CD4-positive, alpha-beta T cell treated with Interleukin-4 for 1 hour (primary cell): ENCODE results near the gene TESK2.
"Not testable (repeated sequence)": the region's sequence is repeated elsewhere in the genome, so short reads cannot be mapped to it uniquely, and the experiment has no call there.

Source experiments
- DNase-seq, 2 donors: peaks; one replicate each; pipeline ENCODE4 v3.0.0-alpha.2; 2020 to 2022

TESK2 gene

GRCh38 chr1:45364294-45364693, 126.7 kb downstream of the TESK2 start:
- no peak for DNase-seq

- not testable (repeated sequence) for DNase-seq
Observed at GRCh38 chr1:45360981-45361380, 130.0 kb downstream of the TESK2 start.

DNA sequence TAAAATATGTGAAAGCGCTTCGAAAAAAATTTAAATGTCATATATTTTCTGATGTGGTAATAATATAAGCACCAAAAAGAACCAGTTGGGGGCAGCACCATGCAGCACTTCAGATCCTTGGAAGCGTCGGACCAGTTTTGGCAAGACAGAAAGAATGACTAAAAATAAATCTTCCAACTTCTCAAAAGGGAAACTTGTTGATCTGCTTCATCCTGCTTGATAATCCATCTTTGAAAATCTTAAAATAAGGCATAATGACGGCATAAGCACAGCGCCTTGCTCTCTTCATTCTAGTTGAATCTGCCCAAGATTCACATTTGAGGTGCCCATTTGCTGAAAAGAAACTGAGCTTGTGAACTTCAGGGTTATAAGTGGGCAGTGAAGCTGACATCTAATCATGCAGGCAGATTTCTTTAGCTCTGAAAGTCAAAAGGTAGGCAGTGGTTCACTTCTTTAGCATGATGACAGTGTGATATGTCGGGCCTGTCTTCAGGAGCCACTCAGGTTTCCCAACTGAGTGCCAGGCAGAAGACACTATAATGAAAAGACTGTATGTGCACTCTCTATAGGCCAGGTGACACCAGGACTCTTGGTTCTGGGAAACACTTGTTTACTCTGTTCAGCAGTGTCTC, 131.0 kb downstream of the TESK2 start:
- peak; percentile 60 to 62 for DNase-seq

- no peak for DNase-seq
Observed at GRCh38 chr1:45356186-45356585, 134.8 kb downstream of the TESK2 start.

DNA sequence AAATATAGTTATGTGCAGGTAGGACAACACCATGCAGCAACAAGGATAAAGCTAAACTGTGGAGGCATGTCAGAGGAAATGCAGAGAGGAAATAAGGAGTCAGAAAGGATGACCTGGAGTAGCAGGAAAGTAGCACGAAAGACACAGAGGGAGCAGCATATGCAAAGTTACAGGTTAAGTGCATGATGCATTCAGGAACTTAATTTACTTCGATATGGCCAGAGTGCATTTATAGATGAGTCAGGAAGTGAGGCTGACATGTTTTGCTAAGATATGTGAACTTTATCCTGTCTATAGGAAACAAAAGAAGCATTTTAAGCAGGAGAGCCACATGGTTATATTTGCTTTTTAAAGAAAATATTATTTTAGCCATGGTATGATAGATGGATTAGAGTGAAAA, 135.3 kb downstream of the TESK2 start:
- DNase-seq, result no peak

GRCh38 chr1:45354838-45355237, 136.1 kb downstream of the TESK2 start:
- DNase-seq, result no peak

DNA sequence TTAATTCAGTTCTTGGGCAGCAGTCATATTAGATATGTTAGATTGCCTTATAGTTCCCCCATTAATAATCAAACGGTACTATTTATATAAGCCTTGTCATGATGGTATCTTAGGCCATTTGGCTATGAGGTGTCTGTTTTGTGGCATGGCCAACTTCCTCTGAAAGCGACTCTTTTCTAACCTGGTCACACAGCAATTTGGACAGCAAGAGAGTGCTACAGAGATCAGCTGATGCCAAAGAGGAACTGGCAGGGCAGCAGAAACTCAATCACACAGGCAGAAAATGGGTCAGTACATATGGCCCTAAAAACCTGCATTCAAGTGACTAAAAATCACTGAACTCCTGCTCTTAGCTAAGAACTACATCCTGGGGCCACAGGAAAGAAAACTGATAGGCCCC, 137.3 kb downstream of the TESK2 start:
- DNase-seq, result no peak

GRCh38 chr1:45351508-45351907, 139.5 kb downstream of the TESK2 start:
- no peak for DNase-seq

GRCh38 chr1:45348966-45349677, 141.8 kb downstream of the TESK2 start:
- no peak for DNase-seq

DNA sequence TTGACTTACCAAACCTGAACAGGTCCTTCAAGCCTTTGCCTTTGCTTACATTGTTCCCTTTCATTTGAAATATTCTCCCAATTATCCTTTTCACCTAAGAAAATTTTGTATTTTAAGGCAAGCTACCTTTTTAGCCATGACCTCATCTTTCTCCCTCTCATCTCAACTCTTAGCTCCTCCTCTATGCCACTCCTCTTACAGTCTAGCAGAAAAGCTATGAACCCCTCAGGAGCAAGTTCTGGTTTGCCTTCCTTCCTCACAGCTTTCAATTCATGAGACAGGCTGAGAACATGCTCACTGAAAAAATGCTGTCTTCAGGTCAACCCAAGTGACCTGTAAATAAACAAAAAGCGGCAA, 142.4 kb downstream of the TESK2 start:
- no peak for DNase-seq

- DNase-seq, result no peak
Observed at GRCh38 chr1:45348020-45348419, 142.9 kb downstream of the TESK2 start.

DNA sequence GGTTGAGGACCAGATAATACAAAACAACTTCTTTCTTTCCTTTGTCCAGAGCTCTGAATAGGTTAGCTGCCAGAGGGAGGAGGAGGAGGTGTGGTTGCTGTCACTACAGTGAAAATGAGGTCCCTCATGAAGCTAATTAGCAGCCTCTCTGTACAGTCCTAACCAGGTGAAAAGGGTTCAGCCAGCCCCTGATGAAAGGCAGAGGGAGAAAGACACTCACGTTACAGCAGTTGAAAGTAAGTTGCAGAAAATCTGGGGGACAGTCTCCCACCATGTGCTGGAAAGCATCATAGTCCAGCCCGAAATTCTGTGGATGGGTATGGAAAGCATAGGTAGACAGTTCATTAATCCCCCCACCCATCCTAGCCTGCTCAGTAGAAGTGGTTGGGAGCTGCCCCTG, 144.5 kb downstream of the TESK2 start:
- DNase-seq, result no peak

DNA sequence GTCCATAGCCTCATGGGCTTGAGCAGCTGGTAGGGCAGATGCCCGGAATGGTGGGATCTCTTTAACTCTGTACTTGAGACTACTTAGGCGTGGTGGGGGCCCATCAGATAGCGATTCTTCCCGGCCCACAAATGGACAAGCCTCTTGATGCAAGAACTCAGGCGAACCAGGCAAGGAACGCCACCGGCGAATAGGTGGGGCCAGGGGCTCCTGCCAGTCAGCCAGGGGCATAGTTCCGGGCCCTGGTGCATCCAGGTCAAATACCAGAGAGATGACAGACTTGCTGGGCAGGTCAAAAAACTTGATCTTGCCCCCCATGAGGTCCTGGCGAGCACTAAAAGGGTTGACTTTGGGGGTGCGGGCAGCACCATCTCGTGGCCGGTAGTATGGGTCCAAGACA, 145.9 kb downstream of the TESK2 start:
- no peak for DNase-seq

DNA sequence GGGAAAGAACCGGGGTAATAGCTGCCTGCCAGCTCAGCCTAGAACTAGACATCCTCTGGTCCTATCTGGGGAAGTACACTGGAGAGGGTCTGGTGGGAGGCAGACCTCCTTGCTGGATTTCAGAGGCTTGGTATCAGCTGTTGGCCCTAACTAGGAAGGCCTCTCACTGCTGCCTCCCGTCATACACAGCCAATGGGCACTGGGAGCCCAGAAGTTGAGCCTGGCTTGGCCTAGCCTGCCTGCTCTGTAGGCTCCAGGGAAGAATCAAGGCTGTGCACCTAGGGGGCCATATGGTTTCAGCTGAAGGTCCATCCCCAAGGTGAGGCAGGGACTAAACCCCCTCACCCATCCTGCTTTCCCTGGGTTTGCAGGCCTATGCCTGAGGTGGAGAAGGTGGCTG, 146.5 kb downstream of the TESK2 start:
- DNase-seq, result no peak

- DNase-seq, result peak in 1 of 2 donors; percentile 21
Observed at GRCh38 chr1:45340816-45341466, 150.0 kb downstream of the TESK2 start.

- peak; percentile 91 to 92 for DNase-seq
Observed at GRCh38 chr1:45339789-45340558, 151.0 kb downstream of the TESK2 start, which contains the start of the genes MUTYH and TOE1. Gene MUTYH, minus strand, starts transcription at chr1:45340440. Its CDS starts 5,935 bp downstream, at chr1:45334505. Gene TOE1, plus strand, starts transcription at chr1:45340170. Its CDS starts 83 bp downstream, at chr1:45340253.

GRCh38 chr1:45337630-45338325, 153.2 kb downstream of the TESK2 start:
- no peak for DNase-seq

- DNase-seq, result no peak
Observed at GRCh38 chr1:45335855-45336324, 155.1 kb downstream of the TESK2 start.

- no peak for DNase-seq
Observed at GRCh38 chr1:45334308-45335245, 156.4 kb downstream of the TESK2 start.

DNA sequence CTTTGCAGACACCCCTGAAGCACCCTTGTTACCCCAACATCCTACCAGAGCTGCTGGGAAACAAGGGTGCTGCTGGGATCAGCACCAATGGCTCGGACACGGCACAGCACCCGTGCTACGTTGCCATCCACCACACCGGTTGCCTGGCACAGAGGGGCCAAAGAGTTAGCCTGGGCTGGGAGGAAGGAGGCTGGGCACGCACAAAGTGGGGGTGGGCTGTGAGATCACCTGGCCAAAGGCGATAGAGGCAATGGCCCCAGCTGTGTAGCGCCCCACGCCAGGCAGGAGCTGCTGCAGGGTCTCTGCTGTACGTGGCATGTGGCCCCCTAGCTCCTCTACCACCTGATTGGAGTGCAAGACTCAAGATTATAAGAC, 158.6 kb downstream of the TESK2 start:
- no peak for DNase-seq
